H1 (cell line): ENCODE measurements around the gene SLC1A1. TPM values are rescaled to one million over a fixed set of nuclear protein-coding genes. Genes with fewer than 3 reads are reported as not detected.

ENCODE experiments used
- CTCF ChIA-PET: fragments of 300-600 bp; sonication (Branson Sonifier 250); formaldehyde crosslinking; loops from one replicate; lab custom pipeline; 2021; ENCODE audit not compliant: partially characterized antibody; lab: Charles Lee
- POLR2A ChIA-PET: fragments of 300-600 bp; sonication (Branson Sonifier 250); formaldehyde crosslinking; loops from one replicate; lab custom pipeline; 2021; ENCODE audit warnings: inconsistent platforms; ENCODE audit not compliant: partially characterized antibody; lab: Charles Lee
- DNase-seq, 2 experiments: peaks; one replicate each; pipeline versions ENCODE4 v3.0.0 to v3.0.0-alpha.2; 2010 to 2022; ENCODE audit warnings: low spot score in 2 of 2, low read depth in 1 of 2, mixed read lengths in 1 of 2
- FAIRE-seq: peaks from 2 replicates; lab custom pipeline; 2011; peaks lifted over from hg19 to GRCh38; lab: Jason Lieb, UNC
- H2AFZ ChIP-seq: 2 replicates; pipeline ENCODE4 v1.8.1; 2012; ENCODE audit warnings: low read length, inconsistent platforms
- H2AK5ac ChIP-seq: 2 replicates; pipeline ENCODE4 v1.6.1; 2013; ENCODE audit warnings: low read depth, low read length
- H2BK120ac ChIP-seq: replicated peaks from 2 replicates; pipeline ENCODE3; 2013; ENCODE audit warnings: low read depth, low read length, inconsistent platforms
- H2BK12ac ChIP-seq: 2 replicates; pipeline ENCODE4 v1.6.1; 2013; ENCODE audit warnings: low read depth, low read length
- H2BK15ac ChIP-seq: 2 replicates; pipeline ENCODE4 v1.6.1; 2013; ENCODE audit warnings: low read length
- H2BK20ac ChIP-seq: 2 replicates; pipeline ENCODE4 v1.6.1; 2013; ENCODE audit warnings: low read length
- H2BK5ac ChIP-seq: 2 replicates; pipeline ENCODE4 v1.6.1; 2013; ENCODE audit warnings: low read depth, low read length
- H3K14ac ChIP-seq: 2 replicates; pipeline ENCODE4 v1.6.1; 2013; ENCODE audit warnings: inconsistent platforms; ENCODE audit not compliant: insufficient read length
- H3K18ac ChIP-seq: 2 replicates; pipeline ENCODE4 v1.6.1; 2013; ENCODE audit warnings: low read length; ENCODE audit errors: extremely low read depth
- H3K23ac ChIP-seq: 2 replicates; pipeline ENCODE4 v1.6.1; 2013; ENCODE audit warnings: inconsistent platforms; ENCODE audit not compliant: insufficient read length
- H3K23me2 ChIP-seq: 2 replicates; pipeline ENCODE4 v1.6.1; 2013; ENCODE audit warnings: low read depth, low read length
- H3K27ac ChIP-seq: 2 replicates; pipeline ENCODE4 v1.6.1; 2011; ENCODE audit warnings: low read depth, low read length, inconsistent platforms
- H3K27me3 ChIP-seq, 4 experiments: replicated peaks in 1 of 4; 1 replicate in 1 of 4; 2 replicates in 3 of 4; pipeline versions ENCODE4 v1.6.1 to v1.8.1; 2011 to 2013; ENCODE audit warnings: low read length in 3 of 4, mild to moderate bottlenecking in 3 of 4, inconsistent platforms in 2 of 4, mixed read lengths in 2 of 4, moderate library complexity in 1 of 4; ENCODE audit not compliant: control insufficient read depth in 3 of 4, insufficient read depth in 3 of 4; ENCODE audit errors: extremely low read depth in 1 of 4
- H3K36me3 ChIP-seq, 4 experiments: 2 replicates each; pipeline versions ENCODE4 v1.6.1 to v1.8.1; 2011 to 2013; ENCODE audit warnings: mild to moderate bottlenecking in 4 of 4, low read length in 3 of 4, moderate library complexity in 2 of 4, control low read depth in 1 of 4, inconsistent platforms in 1 of 4; ENCODE audit not compliant: insufficient read depth in 4 of 4, control insufficient read depth in 2 of 4
- H3K4ac ChIP-seq: replicated peaks from 2 replicates; pipeline ENCODE3; 2013; ENCODE audit warnings: low read length, low read depth, mixed read lengths, inconsistent platforms; ENCODE audit not compliant: insufficient read length
- H3K4me1 ChIP-seq, 4 experiments: replicated peaks in 1 of 4; 1 replicate in 1 of 4; 2 replicates in 3 of 4; pipeline versions ENCODE4 v1.6.1 to v1.8.1; 2011 to 2013; ENCODE audit warnings: low read length in 3 of 4, inconsistent platforms in 2 of 4, mixed read lengths in 1 of 4; ENCODE audit not compliant: insufficient read depth in 4 of 4, control insufficient read depth in 3 of 4
- H3K4me2 ChIP-seq, 2 experiments: 2 replicates each; pipeline versions ENCODE4 v1.6.1 to v1.8.1; 2011 to 2013; ENCODE audit warnings: low read depth in 2 of 2, low read length in 2 of 2, control low read depth in 1 of 2, inconsistent platforms in 1 of 2, mild to moderate bottlenecking in 1 of 2; ENCODE audit not compliant: insufficient read depth in 1 of 2
- H3K4me3 ChIP-seq, 4 experiments: fragments of 200-600, 300-600 bp in 1 of 4; sonication (generic), shearing (Covaris generic), sonication (Bioruptor Twin) in 1 of 4; 2 replicates each; pipeline versions ENCODE4 v1.5.1 to v1.8.1; 2011 to 2016; ENCODE audit warnings: low read length in 4 of 4, low read depth in 3 of 4, control low read depth in 2 of 4, inconsistent platforms in 2 of 4, mild to moderate bottlenecking in 2 of 4, mixed read lengths in 1 of 4, moderate library complexity in 1 of 4; ENCODE audit not compliant: insufficient read depth in 2 of 4; ENCODE audit errors: extremely low read depth in 1 of 4
- H3K56ac ChIP-seq: replicated peaks from 2 replicates; pipeline ENCODE3; 2013; ENCODE audit warnings: low read depth, mild to moderate bottlenecking, mixed read lengths, low read length, inconsistent platforms; ENCODE audit not compliant: insufficient read length
- H3K79me1 ChIP-seq: 2 replicates; pipeline ENCODE4 v1.6.1; 2013; ENCODE audit warnings: low read depth, low read length, control low read depth
- H3K79me2 ChIP-seq, 2 experiments: 2 replicates each; pipeline versions ENCODE4 v1.6.1 to v1.8.1; 2012 to 2013; ENCODE audit warnings: low read length in 2 of 2, mild to moderate bottlenecking in 2 of 2, inconsistent platforms in 1 of 2; ENCODE audit not compliant: insufficient read depth in 2 of 2, control insufficient read depth in 1 of 2
- H3K9ac ChIP-seq, 4 experiments: replicated peaks in 1 of 4; 1 replicate in 1 of 4; 2 replicates in 3 of 4; pipeline versions ENCODE4 v1.6.1 to v1.8.1; 2011 to 2013; ENCODE audit warnings: low read depth in 3 of 4, low read length in 3 of 4, control low read depth in 2 of 4, mild to moderate bottlenecking in 2 of 4, moderate library complexity in 2 of 4, inconsistent platforms in 1 of 4; ENCODE audit errors: extremely low read depth in 1 of 4
- H3K9me3 ChIP-seq, 2 experiments: 2 replicates each; pipeline versions ENCODE4 v1.6.1 to v1.8.1; 2012 to 2013; ENCODE audit warnings: mild to moderate bottlenecking in 2 of 2, moderate library complexity in 2 of 2, control low read depth in 1 of 2, inconsistent platforms in 1 of 2, low read depth in 1 of 2, low read length in 1 of 2, mixed read lengths in 1 of 2; ENCODE audit not compliant: insufficient read depth in 2 of 2
- H4K20me1 ChIP-seq, 2 experiments: replicated peaks in 1 of 2; 2 replicates each; pipeline versions ENCODE3 to v1.8.1; 2011 to 2013; ENCODE audit warnings: inconsistent platforms in 2 of 2, low read length in 2 of 2, mild to moderate bottlenecking in 1 of 2; ENCODE audit not compliant: insufficient read depth in 2 of 2, control insufficient read depth in 1 of 2
- H4K5ac ChIP-seq: 2 replicates; pipeline ENCODE4 v1.6.1; 2013; ENCODE audit warnings: low read length, low read depth, mixed read lengths, inconsistent platforms; ENCODE audit not compliant: insufficient read length
- H4K8ac ChIP-seq: 2 replicates; pipeline ENCODE4 v1.8.0; 2013; ENCODE audit warnings: mild to moderate bottlenecking, moderate library complexity, low read length, inconsistent platforms; ENCODE audit not compliant: insufficient read depth; ENCODE audit errors: extremely low read depth
- H4K91ac ChIP-seq: replicated peaks from 2 replicates; pipeline ENCODE3; 2013; ENCODE audit warnings: low read length, mixed read lengths, inconsistent platforms; ENCODE audit not compliant: insufficient read length
- BACH1 ChIP-seq: IDR thresholded peaks from 2 replicates; pipeline ENCODE4 v1.6.1; 2012; ENCODE audit warnings: low read length, improper control_type of control experiment
- BCL11A ChIP-seq, 2 experiments: IDR thresholded peaks; one replicate each; pipeline ENCODE4 v1.6.1; 2011; ENCODE audit warnings: low read depth in 2 of 2, low read length in 2 of 2, mild to moderate bottlenecking in 2 of 2
- CEBPB ChIP-seq: IDR thresholded peaks from 2 replicates; pipeline ENCODE4 v1.6.1; 2012; ENCODE audit warnings: low read depth, low read length
- MAFK ChIP-seq: IDR thresholded peaks from 2 replicates; pipeline ENCODE4 v1.6.1; 2012; ENCODE audit warnings: low read depth, mild to moderate bottlenecking, improper control_type of control experiment, low read length
- RAD21 ChIP-seq, 2 experiments: IDR thresholded peaks in 1 of 2; conservative IDR thresholded peaks in 1 of 2; 2 replicates each; pipeline ENCODE4 v1.6.1; 2011; ENCODE audit warnings: low read depth in 2 of 2, low read length in 2 of 2, improper control_type of control experiment in 1 of 2, inconsistent platforms in 1 of 2, mild to moderate bottlenecking in 1 of 2, moderate library complexity in 1 of 2
- RBBP5 ChIP-seq: IDR thresholded peaks from 2 replicates; pipeline ENCODE4 v1.7.1; 2012; ENCODE audit warnings: low read depth, mild to moderate bottlenecking, inconsistent platforms, low read length, moderate library complexity, borderline replicate concordance
- WGBS, 2 experiments: shearing (Covaris generic) in 1 of 2; methylation state at CpG; one replicate each; pipeline versions ENCODE4 v1.1.6 to v1.1.7; 2013 to 2015; ENCODE audit warnings: low lambda C conversion rate in 2 of 2, mixed read lengths in 2 of 2, inconsistent platforms in 1 of 2, low coverage in 1 of 2, missing lambda C conversion rate in 1 of 2; ENCODE audit not compliant: insufficient replicate concordance in 2 of 2, insufficient coverage in 1 of 2, insufficient read length in 1 of 2; ENCODE audit errors: extremely low coverage in 1 of 2, missing lambda C conversion rate in 1 of 2; 5-methylcytosine and 5-hydroxymethylcytosine counted together
- polyA plus RNA-seq, 7 experiments: library from polyadenylated mRNA; depleted of rRNA in 3 of 7; stranded (reverse) in 5 of 7; unstranded in 2 of 7; fragments of >200 nt in 5 of 7; fragments of 200-250 nt in 2 of 7; gene quantifications; 1 replicate in 5 of 7; 2 replicates in 1 of 7; 4 replicates in 1 of 7; pipeline versions ENCODE4 v1.2.1 to v1.2.3, GENCODE V29; 2011 to 2013; ENCODE audit warnings: missing spikeins in 2 of 7, mixed read lengths in 2 of 7
- total RNA-seq: library from RNA; stranded (reverse); fragmentation: NEBNext Ultra II Directional; extraction: Animal tissue kit (Norgen Biotek cat#: 25700); gene quantifications from 2 replicates; pipeline ENCODE4 v1.2.1, GENCODE V29; 2021

The SLC1A1 gene
- total and polyA plus RNA-seq, 2 of the 8 experiments (the other 6 are each of a cell fraction or from before 2014, with no cell fraction given): 4.7 to 11.7 TPM

- H3K56ac ChIP-seq: no peak overlapping the region
- no peaks in the 10 kb centered on the region for H3K4me1 ChIP-seq
- no peak overlapping the region for H2BK120ac ChIP-seq
- peaks cover 9% of the 10 kb centered on the region in 2 experiments for H3K9me3 ChIP-seq
- no peak overlapping the region for H2AFZ ChIP-seq
- no peak overlapping the region for H3K18ac ChIP-seq
- H4K5ac ChIP-seq: no peak overlapping the region
- H4K91ac ChIP-seq: no peak overlapping the region
- H4K8ac ChIP-seq: no peak overlapping the region
- no peaks in the 10 kb centered on the region for H3K79me2 ChIP-seq
- no peak overlapping the region for H2BK5ac ChIP-seq
- no peak overlapping the region for H2BK12ac ChIP-seq
- H3K4me2 ChIP-seq: no peak overlapping the region
- no peak for FAIRE-seq
- no peaks in the 10 kb centered on the region for H3K79me1 ChIP-seq
- no peak overlapping the region for H3K4me3 ChIP-seq
- TF ChIP-seq BCL11A (IDR thresholded peaks at IDR 0.05; ENCODE audit: low read depth in 2 of 2, low read length in 2 of 2) (no peak), RAD21 (IDR thresholded peaks at IDR 0.05 in 1 of 2, conservative IDR thresholded peaks at IDR 0.05 in 1 of 2; ENCODE audit: low read depth in 2 of 2, low read length in 2 of 2) (no peak), MAFK (no peak), BACH1 (no peak), RBBP5 (no peak), CEBPB (no peak)
- H3K14ac ChIP-seq: no peak overlapping the region
- H2BK20ac ChIP-seq: no peak overlapping the region
- ChIA-PET CTCF (no interaction called here), POLR2A (no interaction called here)
- no peaks in the 10 kb centered on the region for H4K20me1 ChIP-seq
- 89% methylated on average over 2 of the region's 2 CpGs; no CpG with 5 or more reads in 1 of the 2 experiments for WGBS, 2 experiments
- no peak for DNase-seq
- no peaks in the 10 kb centered on the region for H3K36me3 ChIP-seq
- H3K23me2 ChIP-seq: no peaks in the 10 kb centered on the region
- H3K23ac ChIP-seq: no peak overlapping the region
- H2BK15ac ChIP-seq: no peak overlapping the region
- no peak overlapping the region for H3K9ac ChIP-seq
- no peak overlapping the region for H3K27ac ChIP-seq
- H3K27me3 ChIP-seq: no peaks in the 10 kb centered on the region
- no peak overlapping the region for H3K4ac ChIP-seq
- no peak overlapping the region for H2AK5ac ChIP-seq
Observed at GRCh38 chr9:4465910-4466309, 24.4 kb upstream of the SLC1A1 start.
